HG02943 (cell line): ENCODE data around the gene SLC37A1.

ENCODE experiments used
- ATAC-seq: cut with Tn5 transposase; IDR thresholded peaks from one replicate; pipeline ENCODE4 v1.9.1; 2021; ENCODE audit warnings: mild to moderate bottlenecking, low read depth, moderate library complexity; ENCODE audit not compliant: unreplicated experiment

The SLC37A1 gene

GRCh38 chr21:42524341-42525028, 10.8 kb downstream of the SLC37A1 start:
- ATAC-seq = peak; percentile 61

GRCh38 chr21:42525029-42525581, 11.5 kb downstream of the SLC37A1 start:
- no peak for ATAC-seq

- ATAC-seq = no peak
These were observed 12.2 kb downstream of the SLC37A1 start for GRCh38 chr21:42525676-42526378.

- ATAC-seq = no peak
These were observed 12.7 kb downstream of the SLC37A1 start for GRCh38 chr21:42526379-42526727.

- no peak for ATAC-seq
These were observed 13.5 kb downstream of the SLC37A1 start for GRCh38 chr21:42527127-42527488.

- no peak for ATAC-seq
These were observed 14.0 kb downstream of the SLC37A1 start for GRCh38 chr21:42527489-42528158.

- no peak for ATAC-seq
These were observed 16.5 kb downstream of the SLC37A1 start for GRCh38 chr21:42530167-42530518.

- ATAC-seq = no peak
These were observed 18.1 kb downstream of the SLC37A1 start for GRCh38 chr21:42531771-42532170.

GRCh38 chr21:42532466-42533181, 19.0 kb downstream of the SLC37A1 start:
- no peak for ATAC-seq

GRCh38 chr21:42533306-42533962, 19.8 kb downstream of the SLC37A1 start:
- no peak for ATAC-seq

- ATAC-seq = no peak
These were observed 20.3 kb downstream of the SLC37A1 start for GRCh38 chr21:42533963-42534355.

- ATAC-seq = no peak
These were observed 21.0 kb downstream of the SLC37A1 start for GRCh38 chr21:42534421-42535378.

- peak; percentile 52 for ATAC-seq
These were observed 22.0 kb downstream of the SLC37A1 start for GRCh38 chr21:42535602-42536171.

- no peak for ATAC-seq
These were observed 22.9 kb downstream of the SLC37A1 start for GRCh38 chr21:42536601-42537000.

- ATAC-seq = no peak
These were observed 23.6 kb downstream of the SLC37A1 start for GRCh38 chr21:42537106-42537742.

GRCh38 chr21:42538479-42539275, 25.0 kb downstream of the SLC37A1 start:
- ATAC-seq = no peak

GRCh38 chr21:42539342-42539741, 25.7 kb downstream of the SLC37A1 start:
- no peak for ATAC-seq

- no peak for ATAC-seq
These were observed 26.3 kb downstream of the SLC37A1 start for GRCh38 chr21:42539931-42540343.
